Uterus (tissue), 4 donors: ENCODE data around the gene ADAM33. TPM values are rescaled to one million over a fixed set of nuclear protein-coding genes. Genes with fewer than 3 reads are reported as not detected.

Source experiments
- DNase-seq, 2 donors: peaks; one replicate each; pipeline ENCODE4 v3.0.0-alpha.2; 2019 to 2020
- H3K27ac ChIP-seq, 2 donors: fragments of 200-600 bp; sonication (generic); 1 replicate in 1 of 2; 2 replicates in 1 of 2; pipeline ENCODE4 v1.5.1; 2016 to 2018
- H3K27me3 ChIP-seq, 2 donors: fragments of 200-600 bp; sonication (generic); one replicate each; pipeline ENCODE4 v1.5.1; 2018 to 2019; ENCODE audit warnings: control low read depth in 1 of 2
- H3K36me3 ChIP-seq, 2 donors: fragments of 200-600 bp; sonication (generic); one replicate each; pipeline ENCODE4 v1.5.1; 2019; ENCODE audit warnings: control low read depth in 1 of 2
- H3K4me1 ChIP-seq, 2 donors: fragments of 200-600 bp; sonication (generic); one replicate each; pipeline ENCODE4 v1.5.1; 2018 to 2019; ENCODE audit warnings: control low read depth in 1 of 2
- H3K4me3 ChIP-seq, 2 donors: fragments of 200-600 bp; sonication (generic); 1 replicate in 1 of 2; 2 replicates in 1 of 2; pipeline ENCODE4 v1.5.1; 2018 to 2019; ENCODE audit warnings: mild to moderate bottlenecking in 1 of 2
- H3K9me3 ChIP-seq, 2 donors: fragments of 200-600 bp; sonication (generic); one replicate each; pipeline ENCODE4 v1.5.1; 2019; ENCODE audit warnings: control low read depth in 1 of 2
- CTCF ChIP-seq, 4 experiments: fragments of 200-600 bp in 2 of 4; fragments of 450-650 bp in 2 of 4; sonication (generic) in 2 of 4; IDR thresholded peaks; one replicate each; pipeline ENCODE4 v1.5.1; 2016 to 2019; ENCODE audit warnings: antibody characterized with exemption in 4 of 4, mild to moderate bottlenecking in 2 of 4, moderate library complexity in 1 of 4
- POLR2A ChIP-seq, 2 donors: fragments of 450-650 bp; IDR thresholded peaks; one replicate each; pipeline ENCODE4 v1.6.1; 2016; ENCODE audit warnings: antibody characterized with exemption in 2 of 2, mild to moderate bottlenecking in 1 of 2, moderate library complexity in 1 of 2
- intact Hi-C: fragments of 100-400 bp; cut with DNase I; formaldehyde crosslinking; loops from one replicate; pipeline ENCODE4 v1.15.1; 2023; ENCODE audit warnings: low total_unique reads
- total RNA-seq, 4 donors: library from RNA; depleted of rRNA in 3 of 4; stranded (reverse); fragments of >200 nt in 3 of 4; gene quantifications; one replicate each; pipeline versions ENCODE4 v1.1.0 to v1.2.4, GENCODE V29; 2014 to 2023
- donor health status: DM: yes; HTN: yes; CAD: no.

Gene ADAM33
- total RNA-seq, 4 donors from 2014 or later = 66.5 to 215 (median 128) TPM

GRCh38 chr20:3646651-3647050 is 35.2 kb downstream of the ADAM33 start:
- no peaks in the 10 kb centered on the region for H3K4me1 ChIP-seq
- H3K27me3 ChIP-seq = no peaks in the 10 kb centered on the region
- H3K27ac ChIP-seq = no peak overlapping the region
- no peak for DNase-seq
- no peak for TF ChIP-seq CTCF (IDR thresholded peaks at IDR 0.05)
- no peak for TF ChIP-seq POLR2A (IDR thresholded peaks at IDR 0.05)
- intact Hi-C loops = no loop called here
- H3K9me3 ChIP-seq = no peaks in the 10 kb centered on the region
- no peaks in the 10 kb centered on the region for H3K36me3 ChIP-seq
- no peak overlapping the region for H3K4me3 ChIP-seq

GRCh38 chr20:3646067-3646440 is 35.8 kb downstream of the ADAM33 start:
- Histone ChIP-seq H3K27ac (no peak overlapping the region), H3K36me3 (no peaks in the 10 kb centered on the region), H3K9me3 (no peaks in the 10 kb centered on the region), H3K27me3 (no peaks in the 10 kb centered on the region), H3K4me1 (no peaks in the 10 kb centered on the region), H3K4me3 (no peak overlapping the region)
- DNase-seq = no peak
- TF ChIP-seq CTCF (IDR thresholded peaks at IDR 0.05) (no peak), POLR2A (IDR thresholded peaks at IDR 0.05) (no peak)
- intact Hi-C loops = no loop called here

GRCh38 chr20:3645309-3646066 is 36.3 kb downstream of the ADAM33 start:
- H3K27ac ChIP-seq = no peak overlapping the region
- TF ChIP-seq CTCF (IDR thresholded peaks at IDR 0.05) = no peak
- no peak for TF ChIP-seq POLR2A (IDR thresholded peaks at IDR 0.05)
- no peaks in the 10 kb centered on the region for H3K36me3 ChIP-seq
- no peaks in the 10 kb centered on the region for H3K27me3 ChIP-seq
- no peak overlapping the region for H3K4me3 ChIP-seq
- no peaks in the 10 kb centered on the region for H3K4me1 ChIP-seq
- no peak for DNase-seq
- H3K9me3 ChIP-seq = no peaks in the 10 kb centered on the region
- intact Hi-C loops = no loop called here

- intact Hi-C loops = no loop called here
- Histone ChIP-seq H3K4me1 (no peaks in the 10 kb centered on the region), H3K4me3 (no peak overlapping the region), H3K9me3 (no peaks in the 10 kb centered on the region), H3K27me3 (no peaks in the 10 kb centered on the region), H3K27ac (no peak overlapping the region), H3K36me3 (no peaks in the 10 kb centered on the region)
- DNase-seq = no peak
- TF ChIP-seq CTCF (IDR thresholded peaks at IDR 0.05) = no peak
- TF ChIP-seq POLR2A (IDR thresholded peaks at IDR 0.05) = no peak
These were observed 41.6 kb downstream of the ADAM33 start for GRCh38 chr20:3640259-3640658.

GRCh38 chr20:3635346-3635745 is 46.5 kb downstream of the ADAM33 start:
- Histone ChIP-seq H3K27ac (no peak overlapping the region), H3K36me3 (no peaks in the 10 kb centered on the region), H3K4me3 (no peak overlapping the region), H3K9me3 (no peaks in the 10 kb centered on the region), H3K27me3 (no peaks in the 10 kb centered on the region), H3K4me1 (no peaks in the 10 kb centered on the region)
- TF ChIP-seq POLR2A (IDR thresholded peaks at IDR 0.05) = no peak
- intact Hi-C loops = no loop called here
- no peak for DNase-seq
